ENCODE data around the gene TSKS. TPM values are rescaled to one million over a fixed set of nuclear protein-coding genes. Genes with fewer than 3 reads are reported as not detected.

Gene TSKS
- 0.08 TPM for polyA plus RNA-seq (2013, experiment 1 of 2)
- 0.07 TPM for polyA plus RNA-seq (2013, experiment 2 of 2)

GRCh38 chr19:49763230-49763629, at the start of gene TSKS:
Gene TSKS (minus strand): TSS chr19:49763306. CDS start chr19:49763247, 59 bp downstream.
- Histone ChIP-seq H3K27me3 (ENCODE audit: insufficient read depth, low read length, poor library complexity) (no peaks in the 10 kb centered on the region), H3K9ac (ENCODE audit: low read length) (no peak within 1 kb of the TSS), H2BK120ac (ENCODE audit: low read depth, low read length) (no peak within 1 kb of the TSS), H4K8ac (ENCODE audit: low read depth, low read length) (no peak within 1 kb of the TSS), H2BK5ac (ENCODE audit: low read length) (no peak within 1 kb of the TSS), H3K56ac (ENCODE audit: low read length) (no peak within 1 kb of the TSS), H3K4me2 (ENCODE audit: low read length) (no peak within 1 kb of the TSS), H3K79me2 (ENCODE audit: control insufficient read depth, insufficient read depth, low read length) (peaks cover 10% of the 10 kb centered on the region), H3K4ac (ENCODE audit: low read depth, low read length) (no peak within 1 kb of the TSS), H2BK15ac (replicated peaks; ENCODE audit: low read depth) (no peak within 1 kb of the TSS), H3K4me1 (ENCODE audit: control insufficient read depth, low read depth, low read length) (peaks cover 6% of the 10 kb centered on the region), H2AK5ac (ENCODE audit: low read length) (no peak within 1 kb of the TSS), H3K18ac (ENCODE audit: low read length) (no peak within 1 kb of the TSS), H3K79me1 (ENCODE audit: low read length) (peaks cover 7% of the 10 kb centered on the region), H3K27ac (ENCODE audit: low read depth, low read length) (no peak within 1 kb of the TSS), H4K5ac (ENCODE audit: low read length) (no peak within 1 kb of the TSS), H3K36me3 (ENCODE audit: control insufficient read depth, insufficient read depth, low read length) (no peaks in the 10 kb centered on the region), H3K4me3 (ENCODE audit: low read length) (no peak within 1 kb of the TSS), H3K23ac (ENCODE audit: low read length) (no peak within 1 kb of the TSS)
- WGBS (ENCODE audit: extremely low coverage, insufficient coverage, low lambda C conversion rate) = no CpG with 5 or more reads among the region's 6 CpGs
- DNase-seq = no peak

GRCh38 chr19:49812452-49812996, 49.4 kb upstream of the TSKS start:
- Histone ChIP-seq H3K4me3 (ENCODE audit: low read length) (peak overlapping the region; percentile 32), H3K9ac (ENCODE audit: low read length) (peak overlapping the region; percentile 80), H3K79me1 (ENCODE audit: low read length) (no peaks in the 10 kb centered on the region), H3K36me3 (ENCODE audit: control insufficient read depth, insufficient read depth, low read length) (no peaks in the 10 kb centered on the region), H2BK15ac (replicated peaks; ENCODE audit: low read depth) (no peak overlapping the region), H4K8ac (ENCODE audit: low read depth, low read length) (no peak overlapping the region), H3K18ac (ENCODE audit: low read length) (peak overlapping the region; percentile 30), H3K79me2 (ENCODE audit: control insufficient read depth, insufficient read depth, low read length) (no peaks in the 10 kb centered on the region), H2BK5ac (ENCODE audit: low read length) (no peak overlapping the region), H3K4me1 (ENCODE audit: control insufficient read depth, low read depth, low read length) (peaks cover 4% of the 10 kb centered on the region), H3K4ac (ENCODE audit: low read depth, low read length) (no peak overlapping the region), H3K27ac (ENCODE audit: low read depth, low read length) (no peak overlapping the region), H4K5ac (ENCODE audit: low read length) (no peak overlapping the region), H3K27me3 (ENCODE audit: insufficient read depth, low read length, poor library complexity) (no peaks in the 10 kb centered on the region), H2BK120ac (ENCODE audit: low read depth, low read length) (no peak overlapping the region), H3K23ac (ENCODE audit: low read length) (no peak overlapping the region), H2AK5ac (ENCODE audit: low read length) (no peak overlapping the region), H3K4me2 (ENCODE audit: low read length) (peak overlapping the region; percentile 53), H3K56ac (ENCODE audit: low read length) (peak overlapping the region; percentile 74)
- no CpG with 5 or more reads among the region's 11 CpGs for WGBS (ENCODE audit: extremely low coverage, insufficient coverage, low lambda C conversion rate)
- DNase-seq = no peak

GRCh38 chr19:49811328-49811727, 48.2 kb upstream of the TSKS start:
- H3K4ac ChIP-seq (ENCODE audit: low read depth, low read length) = no peak overlapping the region
- no peak for DNase-seq

GRCh38 chr19:49809941-49810389, 46.9 kb upstream of the TSKS start:
- Histone ChIP-seq H2BK15ac (replicated peaks; ENCODE audit: low read depth) (no peak overlapping the region), H3K27me3 (ENCODE audit: insufficient read depth, low read length, poor library complexity) (no peaks in the 10 kb centered on the region), H2AK5ac (ENCODE audit: low read length) (no peak overlapping the region), H3K23ac (ENCODE audit: low read length) (no peak overlapping the region), H2BK120ac (ENCODE audit: low read depth, low read length) (no peak overlapping the region), H3K79me1 (ENCODE audit: low read length) (no peaks in the 10 kb centered on the region), H3K36me3 (ENCODE audit: control insufficient read depth, insufficient read depth, low read length) (no peaks in the 10 kb centered on the region), H4K5ac (ENCODE audit: low read length) (no peak overlapping the region), H3K4me1 (ENCODE audit: control insufficient read depth, low read depth, low read length) (peaks cover 4% of the 10 kb centered on the region), H3K4me3 (ENCODE audit: low read length) (no peak overlapping the region), H4K8ac (ENCODE audit: low read depth, low read length) (no peak overlapping the region), H3K4ac (ENCODE audit: low read depth, low read length) (no peak overlapping the region), H3K79me2 (ENCODE audit: control insufficient read depth, insufficient read depth, low read length) (no peaks in the 10 kb centered on the region), H3K4me2 (ENCODE audit: low read length) (no peak overlapping the region), H3K27ac (ENCODE audit: low read depth, low read length) (no peak overlapping the region), H3K9ac (ENCODE audit: low read length) (peak overlapping the region; percentile 74), H3K56ac (ENCODE audit: low read length) (peak overlapping the region; percentile 75), H2BK5ac (ENCODE audit: low read length) (no peak overlapping the region), H3K18ac (ENCODE audit: low read length) (no peak overlapping the region)
- DNase-seq = no peak
- whole genome bisulfite sequencing (ENCODE audit: extremely low coverage, insufficient coverage, low lambda C conversion rate) = no CpG with 5 or more reads among the region's 5 CpGs

More at GRCh38 chr19:49811328-49811727, 48.2 kb upstream of the TSKS start:
- WGBS (ENCODE audit: extremely low coverage, insufficient coverage, low lambda C conversion rate) = no CpG with 5 or more reads among the region's 6 CpGs
- H3K4me3 ChIP-seq (ENCODE audit: low read length) = no peak overlapping the region
- H2BK5ac ChIP-seq (ENCODE audit: low read length) = no peak overlapping the region
- no peak overlapping the region for H3K18ac ChIP-seq (ENCODE audit: low read length)
- H3K36me3 ChIP-seq (ENCODE audit: control insufficient read depth, insufficient read depth, low read length) = no peaks in the 10 kb centered on the region
- no peak overlapping the region for H4K8ac ChIP-seq (ENCODE audit: low read depth, low read length)
- H3K79me1 ChIP-seq (ENCODE audit: low read length) = no peaks in the 10 kb centered on the region
- peaks cover 4% of the 10 kb centered on the region for H3K4me1 ChIP-seq (ENCODE audit: control insufficient read depth, low read depth, low read length)
- no peak overlapping the region for H3K56ac ChIP-seq (ENCODE audit: low read length)
- no peak overlapping the region for H3K27ac ChIP-seq (ENCODE audit: low read depth, low read length)
- H2AK5ac ChIP-seq (ENCODE audit: low read length) = no peak overlapping the region
- no peak overlapping the region for H3K23ac ChIP-seq (ENCODE audit: low read length)
- no peak overlapping the region for H2BK15ac ChIP-seq (replicated peaks; ENCODE audit: low read depth)
- H3K4me2 ChIP-seq (ENCODE audit: low read length) = no peak overlapping the region
- H3K27me3 ChIP-seq (ENCODE audit: insufficient read depth, low read length, poor library complexity) = no peaks in the 10 kb centered on the region
- no peaks in the 10 kb centered on the region for H3K79me2 ChIP-seq (ENCODE audit: control insufficient read depth, insufficient read depth, low read length)
- H2BK120ac ChIP-seq (ENCODE audit: low read depth, low read length) = no peak overlapping the region
- H3K9ac ChIP-seq (ENCODE audit: low read length) = no peak overlapping the region
- no peak overlapping the region for H4K5ac ChIP-seq (ENCODE audit: low read length)

GRCh38 chr19:49809160-49809940, 46.2 kb upstream of the TSKS start:
- Histone ChIP-seq H4K5ac (ENCODE audit: low read length) (no peak overlapping the region), H3K4me1 (ENCODE audit: control insufficient read depth, low read depth, low read length) (peaks cover 4% of the 10 kb centered on the region), H3K4ac (ENCODE audit: low read depth, low read length) (no peak overlapping the region), H3K23ac (ENCODE audit: low read length) (peak overlapping the region; percentile 57), H3K27me3 (ENCODE audit: insufficient read depth, low read length, poor library complexity) (no peaks in the 10 kb centered on the region), H4K8ac (ENCODE audit: low read depth, low read length) (no peak overlapping the region), H2BK15ac (replicated peaks; ENCODE audit: low read depth) (no peak overlapping the region), H3K79me2 (ENCODE audit: control insufficient read depth, insufficient read depth, low read length) (no peaks in the 10 kb centered on the region), H3K36me3 (ENCODE audit: control insufficient read depth, insufficient read depth, low read length) (no peaks in the 10 kb centered on the region), H3K4me2 (ENCODE audit: low read length) (peak overlapping the region; percentile 82), H3K4me3 (ENCODE audit: low read length) (no peak overlapping the region), H3K79me1 (ENCODE audit: low read length) (no peaks in the 10 kb centered on the region), H2BK120ac (ENCODE audit: low read depth, low read length) (no peak overlapping the region), H3K9ac (ENCODE audit: low read length) (peak overlapping the region; percentile 74), H3K18ac (ENCODE audit: low read length) (no peak overlapping the region), H2BK5ac (ENCODE audit: low read length) (no peak overlapping the region), H2AK5ac (ENCODE audit: low read length) (no peak overlapping the region), H3K56ac (ENCODE audit: low read length) (peak overlapping the region; percentile 75), H3K27ac (ENCODE audit: low read depth, low read length) (no peak overlapping the region)
- peak; percentile 55 for DNase-seq
- no CpG with 5 or more reads among the region's 50 CpGs for WGBS (ENCODE audit: extremely low coverage, insufficient coverage, low lambda C conversion rate)
